NCI-H1694 treated with DMSO at 0.1 percent for 48 hours (cell line): ENCODE results near the gene CTAG1B.
"Not testable (repeated sequence)": the region's sequence is repeated elsewhere in the genome, so short reads cannot be mapped to it uniquely, and the experiment has no call there.

Source experiments
- DNase-seq: peaks from one replicate; lab custom pipeline; 2025; lab: John Stamatoyannopoulos, UW

CTAG1B gene

GRCh38 chrX:154619182-154619581 lies at the start of gene CTAG1B:
Gene CTAG1B (minus strand): TSS chrX:154619282. CDS start chrX:154619218, 64 bp downstream.
- not testable (repeated sequence) for DNase-seq

GRCh38 chrX:154661899-154662298 lies 42.8 kb upstream of the CTAG1B start:
- no peak for DNase-seq

DNA sequence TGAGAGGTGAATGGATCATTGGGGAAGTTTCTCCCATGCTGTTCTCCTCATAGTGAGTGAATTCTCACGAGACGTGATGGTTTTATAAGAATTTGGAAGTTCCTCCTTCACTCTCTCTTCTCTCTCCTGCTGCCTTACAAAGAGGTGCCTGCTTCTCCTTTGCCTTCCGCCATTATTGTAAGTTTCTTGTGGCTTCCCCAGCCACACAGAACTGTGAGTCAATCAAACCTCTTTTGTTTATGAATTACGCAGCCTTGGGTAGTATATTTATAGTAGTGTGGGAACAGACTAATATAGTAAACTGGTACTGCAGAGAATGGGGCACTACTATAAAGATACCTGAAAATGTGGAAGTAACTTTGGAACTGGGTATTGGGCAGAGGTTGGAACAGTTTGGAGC lies 42.1 kb upstream of the CTAG1B start:
- DNase-seq: no peak

DNA sequence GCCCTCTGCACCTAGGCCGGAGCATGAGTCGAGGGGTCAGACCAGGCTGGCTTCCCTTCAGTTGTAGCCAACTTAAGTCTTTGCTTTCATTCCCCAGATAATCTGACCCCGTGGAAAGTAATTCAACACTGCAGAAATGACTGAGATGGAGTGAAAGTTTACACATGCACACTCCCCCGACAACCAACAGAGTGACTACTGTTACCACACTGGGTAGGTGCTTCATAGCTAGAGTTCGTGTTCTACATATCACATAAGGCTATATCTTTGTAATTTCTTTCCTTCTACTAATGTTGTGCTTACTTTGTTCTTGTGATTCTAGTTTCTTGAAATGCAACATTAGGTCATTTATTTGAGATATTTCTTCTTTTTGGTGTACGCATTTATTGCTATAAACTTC lies 41.5 kb upstream of the CTAG1B start:
- DNase-seq: no peak

- DNase-seq: no peak
Observed at GRCh38 chrX:154658957-154659356, 39.9 kb upstream of the CTAG1B start.

DNA sequence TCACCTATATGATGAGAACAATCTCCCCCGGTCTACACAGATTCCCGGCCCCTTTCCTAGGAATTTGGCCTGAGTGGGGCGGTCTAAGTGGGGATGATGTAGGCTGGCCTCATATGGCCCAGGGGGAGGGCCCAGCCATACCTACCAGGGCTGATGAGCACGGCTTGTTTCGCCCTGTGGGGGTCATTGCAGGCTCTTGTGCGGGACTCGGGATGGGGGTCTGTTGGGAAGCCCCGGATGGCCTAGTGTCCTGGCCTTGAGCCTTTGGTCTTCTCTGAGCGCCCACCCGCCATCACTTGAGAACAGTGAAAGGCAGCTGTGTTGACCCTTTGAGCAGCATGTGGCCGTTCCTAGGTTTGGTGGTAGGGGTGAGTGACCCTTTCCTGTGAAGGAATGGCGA lies 39.1 kb upstream of the CTAG1B start:
- no peak for DNase-seq

DNA sequence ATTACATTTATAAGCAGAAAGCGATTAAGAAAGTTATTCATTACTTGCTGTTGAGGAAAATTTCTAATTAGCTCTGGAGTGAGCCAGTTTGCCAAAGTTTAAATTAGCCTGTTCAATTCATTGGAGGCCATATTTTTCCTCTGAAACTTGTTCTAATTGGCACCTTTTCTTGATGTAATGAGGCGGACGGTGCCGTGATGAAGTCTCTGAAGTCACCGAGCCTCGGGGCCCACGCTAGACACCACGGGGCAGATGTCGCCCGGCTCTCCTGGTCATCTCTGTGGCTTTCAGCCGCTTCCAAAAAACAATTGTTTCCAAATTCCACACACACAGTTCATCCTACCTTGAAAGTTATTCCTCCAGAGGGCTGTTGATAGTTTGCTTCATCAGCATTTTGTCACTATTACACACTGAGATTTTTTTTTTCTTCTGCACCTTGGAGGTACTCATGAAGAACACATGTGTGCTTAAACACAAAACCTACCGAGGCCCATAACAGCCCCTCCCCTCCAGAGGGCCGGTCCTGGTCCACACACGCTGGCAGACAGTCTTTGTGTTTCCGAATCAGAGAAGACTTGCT lies 38.2 kb upstream of the CTAG1B start:
- no peak for DNase-seq

DNA sequence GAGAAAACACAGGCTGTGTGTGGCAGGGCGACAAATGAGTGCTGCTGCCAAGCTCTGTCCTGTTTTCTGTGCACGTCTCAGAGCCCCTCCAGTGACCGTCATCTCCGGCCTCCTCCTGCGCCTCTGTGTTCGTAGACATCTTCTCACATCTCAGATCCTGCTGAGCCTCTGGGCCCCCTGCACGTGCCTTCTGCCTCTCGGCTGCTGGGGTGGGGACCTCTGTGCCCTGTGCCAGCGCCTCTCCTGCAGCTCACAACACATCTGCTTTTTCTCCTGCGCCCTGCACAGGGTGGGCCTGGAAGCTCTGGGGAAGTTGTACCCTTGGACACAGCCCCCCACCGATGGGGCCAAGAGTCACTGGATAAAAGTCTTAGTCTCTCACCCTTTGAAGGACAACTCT lies 36.7 kb upstream of the CTAG1B start:
- no peak for DNase-seq

DNA sequence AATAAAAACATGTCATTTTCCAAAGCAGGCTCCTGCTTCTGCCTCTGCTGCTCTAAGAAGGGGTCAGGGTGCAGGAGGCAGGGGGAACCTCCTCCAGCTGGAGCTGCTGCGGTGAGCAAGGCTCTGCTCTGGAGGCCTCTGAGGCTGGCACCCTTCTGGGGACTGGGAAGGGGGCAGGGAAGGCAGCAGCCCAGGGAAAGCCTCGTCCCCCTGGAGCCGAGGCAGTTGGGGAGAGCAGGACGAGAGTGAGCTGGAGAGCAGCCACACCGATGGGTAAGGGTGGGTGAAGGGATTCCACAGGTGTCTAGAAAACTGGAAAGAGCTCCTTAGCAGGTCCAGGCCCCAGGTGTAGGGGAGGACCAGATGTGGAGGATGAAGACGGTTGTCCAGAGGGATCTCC lies 36.3 kb upstream of the CTAG1B start:
- no peak for DNase-seq

DNA sequence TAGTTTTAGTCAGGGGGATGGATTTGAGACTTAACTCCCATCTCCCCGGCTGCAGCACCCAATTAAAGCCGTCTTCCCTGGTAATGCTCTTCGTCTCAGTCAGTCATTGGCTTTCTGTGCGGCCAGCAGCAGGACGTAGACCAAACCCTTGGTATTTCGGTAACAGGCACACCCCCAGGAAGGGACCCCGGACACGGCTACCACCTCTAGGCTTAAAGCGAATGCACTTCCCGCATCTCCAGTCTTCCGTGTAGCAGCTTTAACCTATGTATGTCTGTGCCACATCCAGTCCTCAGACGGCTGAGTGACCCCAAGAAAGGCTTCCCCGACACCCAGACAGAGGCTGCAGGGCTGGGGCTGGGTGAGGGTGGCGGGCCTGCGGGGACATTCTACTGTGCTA lies 35.8 kb upstream of the CTAG1B start:
- DNase-seq: no peak

DNA sequence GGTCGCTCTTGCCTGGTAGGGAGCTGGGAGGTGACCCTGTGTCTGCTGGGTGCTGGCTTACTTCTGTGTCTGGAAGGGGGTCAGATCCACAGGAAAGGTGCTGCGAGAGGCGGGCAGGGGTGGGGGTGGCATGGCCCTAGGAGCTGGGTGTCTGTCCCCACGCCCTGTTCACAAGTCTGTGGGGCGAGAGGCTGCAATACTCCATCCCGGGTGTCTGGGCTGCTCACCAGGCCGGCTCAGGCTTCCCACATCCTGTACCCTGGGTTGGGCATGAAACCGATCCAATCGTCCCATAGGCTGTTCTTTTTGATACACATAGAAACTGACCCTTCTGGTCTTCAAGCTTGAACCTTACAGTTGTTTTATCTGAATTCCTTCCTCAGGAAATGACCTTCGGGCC lies 35.3 kb upstream of the CTAG1B start:
- no peak for DNase-seq

- not testable (repeated sequence) for DNase-seq
Observed at GRCh38 chrX:154653413-154653812, 34.3 kb upstream of the CTAG1B start, which contains the start of gene CTAG2. Gene CTAG2 (minus strand): TSS chrX:154653579. CDS start chrX:154653515, 64 bp downstream.

DNA sequence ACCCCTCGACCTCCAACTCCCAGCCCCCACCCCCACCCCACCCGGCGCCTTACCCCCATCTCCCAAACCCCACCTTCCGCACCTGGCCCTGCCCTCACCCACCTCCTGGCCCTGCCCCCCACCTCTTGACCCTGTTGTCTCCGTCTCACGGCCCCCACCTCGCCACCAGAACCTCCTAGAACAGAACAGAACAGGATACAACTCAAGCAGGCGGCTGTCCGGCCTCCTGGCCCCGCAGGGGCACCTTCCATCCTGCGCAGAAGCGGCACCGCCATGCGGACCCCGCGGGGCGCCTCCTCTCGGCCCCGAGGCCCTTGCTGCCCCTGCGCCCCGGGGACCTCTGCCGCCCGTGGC lies 33.9 kb upstream of the CTAG1B start:
- DNase-seq: no peak

GRCh38 chrX:154652311-154653047 lies 33.4 kb upstream of the CTAG1B start:
- DNase-seq: no peak

- no peak for DNase-seq
Observed at GRCh38 chrX:154650221-154650510, 31.1 kb upstream of the CTAG1B start.

DNA sequence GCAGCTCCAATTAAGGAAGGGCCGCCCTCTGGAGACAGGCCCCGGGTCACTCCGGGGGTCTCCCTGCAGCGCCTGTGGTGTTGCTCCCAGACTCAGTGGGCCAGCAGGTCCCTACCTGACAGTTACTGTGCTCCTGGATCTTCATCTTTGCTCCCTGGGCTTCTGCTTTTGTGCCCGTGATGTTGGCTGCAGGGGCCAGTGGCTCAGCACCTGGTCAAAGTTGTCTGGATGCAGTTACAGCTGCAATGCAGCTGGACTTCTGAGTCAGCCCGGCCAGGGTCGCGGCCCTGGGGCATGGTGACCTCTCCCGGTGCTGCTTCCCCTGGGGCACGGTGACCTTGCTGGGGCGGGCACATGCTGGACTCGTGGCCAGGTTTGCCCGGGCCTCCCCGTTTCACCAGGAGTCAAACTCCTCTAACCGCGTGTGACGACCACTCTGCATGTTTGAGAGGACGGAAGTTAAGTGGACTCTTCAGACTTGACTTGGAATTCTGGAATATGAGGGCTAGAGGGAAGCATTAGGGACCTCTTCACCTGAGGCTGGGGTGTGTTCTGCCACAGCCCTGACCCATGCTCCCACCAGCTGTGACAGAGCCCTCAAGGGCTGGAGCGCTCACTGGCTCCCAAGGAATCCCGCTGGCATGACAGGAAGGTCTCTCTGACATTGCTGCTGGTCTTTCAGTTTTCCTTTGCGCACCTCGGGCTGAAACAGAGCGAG lies 30.6 kb upstream of the CTAG1B start:
- no peak for DNase-seq

DNA sequence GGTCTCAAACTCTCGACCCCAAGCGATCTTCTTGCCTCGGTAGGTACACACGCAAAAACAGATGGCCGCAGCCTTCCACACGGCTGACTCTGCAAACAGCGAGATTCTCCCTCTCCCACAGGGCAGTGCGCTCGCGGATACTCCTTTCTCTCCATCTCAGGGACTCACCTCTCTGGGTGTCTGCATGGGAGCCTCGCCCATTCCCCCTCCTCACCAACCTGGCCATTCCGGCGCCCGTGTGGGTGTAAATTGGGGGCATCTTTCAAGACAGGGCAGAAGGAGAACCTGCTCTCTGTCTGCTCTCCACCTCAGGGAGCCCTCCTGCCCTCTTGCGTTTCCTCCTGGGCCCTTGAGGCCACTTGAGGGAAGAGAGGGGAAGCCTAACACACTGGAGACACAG lies 29.8 kb upstream of the CTAG1B start:
- no peak for DNase-seq

DNA sequence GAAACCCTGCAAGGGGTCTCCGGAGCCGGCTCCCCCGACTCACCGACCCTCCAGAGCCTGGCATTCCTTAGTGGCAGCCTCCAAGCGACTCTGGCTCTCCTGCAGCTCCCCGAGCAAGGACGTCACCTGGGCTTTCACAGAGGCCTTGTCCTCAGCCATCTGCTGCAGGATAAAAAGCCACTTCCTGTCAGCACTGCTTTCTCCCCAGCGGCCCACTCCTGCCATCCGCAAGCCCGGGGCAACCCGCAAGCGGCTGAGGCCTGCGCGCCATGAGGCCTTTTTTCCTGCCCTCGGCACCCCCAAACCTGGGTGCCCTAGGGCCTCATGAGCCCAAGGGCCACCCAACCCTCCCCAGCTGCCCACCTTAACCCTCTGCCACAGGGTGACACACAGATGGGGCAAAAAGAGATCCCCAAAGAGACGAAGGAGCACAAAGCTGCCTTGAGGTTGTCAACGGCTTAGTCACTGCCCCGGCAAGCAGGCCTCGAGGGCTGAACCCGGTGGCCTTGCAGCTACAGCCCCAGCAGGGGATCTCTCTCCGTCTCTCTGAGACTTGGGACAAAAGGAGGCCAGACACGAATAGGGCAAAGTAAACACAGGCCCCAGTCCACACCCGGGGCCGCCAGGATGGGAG lies 26.8 kb upstream of the CTAG1B start:
- DNase-seq: not testable (repeated sequence)

GRCh38 chrX:154643708-154644107 lies 24.6 kb upstream of the CTAG1B start:
- DNase-seq: not testable (repeated sequence)

GRCh38 chrX:154641740-154642139 lies 22.7 kb upstream of the CTAG1B start:
- not testable (repeated sequence) for DNase-seq

DNA sequence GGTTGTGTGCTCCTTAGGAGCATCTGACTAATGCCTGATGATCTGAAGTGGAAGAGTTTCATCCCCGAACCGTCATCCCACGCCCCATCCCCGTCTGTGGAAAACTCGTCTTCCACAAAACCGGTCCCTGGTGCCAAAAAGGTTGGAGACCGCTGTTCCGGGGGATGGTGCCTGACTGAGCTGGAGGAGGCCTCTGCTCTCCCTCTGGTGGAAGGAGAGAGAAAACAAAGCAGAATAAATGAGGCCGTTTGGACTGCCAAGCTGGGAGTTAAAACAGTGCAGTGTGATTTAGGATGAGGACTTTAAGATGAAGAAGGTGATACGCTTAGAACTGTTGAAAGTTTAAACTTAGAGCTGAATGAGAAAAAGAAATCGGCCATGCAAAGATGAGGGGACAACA lies 14.6 kb upstream of the CTAG1B start:
- not testable (repeated sequence) for DNase-seq

DNA sequence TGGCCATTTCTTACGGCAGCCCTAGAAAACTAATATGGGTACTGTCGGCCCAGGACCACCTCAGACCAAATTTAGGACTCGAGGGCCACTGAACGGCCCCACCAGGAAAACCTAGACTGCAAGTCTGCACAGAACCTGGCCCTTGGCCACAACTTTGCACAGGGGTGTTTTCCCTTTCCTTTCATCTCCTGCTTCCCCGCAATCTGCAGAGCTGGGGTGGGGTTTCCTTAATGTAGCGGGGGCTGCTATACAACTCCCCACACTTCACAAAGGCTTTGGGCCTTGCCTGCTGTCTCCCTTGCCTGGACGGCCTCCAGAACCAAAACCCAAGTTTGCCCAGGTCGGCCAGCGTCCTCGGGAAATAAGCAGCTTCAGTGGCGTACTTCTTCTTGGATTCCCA lies 11.9 kb upstream of the CTAG1B start:
- not testable (repeated sequence) for DNase-seq

GRCh38 chrX:154628960-154629359 lies 9.9 kb upstream of the CTAG1B start:
- DNase-seq: not testable (repeated sequence)
